ENCODE results near the gene WDR7. TPM values are rescaled to one million over a fixed set of nuclear protein-coding genes. Genes with fewer than 3 reads are reported as not detected.

Gene WDR7
- total and polyA plus RNA-seq, 2 of the 4 experiments (the other 2 are of a cell fraction): 3.7 to 23.3 TPM

GRCh38 chr18:56952026-56952425, 300.9 kb downstream of the WDR7 start:
- BruUV-seq (replicated peaks): no TSS peak

More at GRCh38 chr18:56952026-56952425, 300.9 kb downstream of the WDR7 start:
- Histone ChIP-seq H2BK15ac (ENCODE audit: low read depth, low read length) (no peak overlapping the region), H3K4me3 (ENCODE audit: insufficient read depth, low read depth, low read length) (no peak overlapping the region), H2BK120ac (ENCODE audit: low read depth, low read length) (no peak overlapping the region), H2BK20ac (ENCODE audit: low read depth, low read length) (no peak overlapping the region), H4K8ac (ENCODE audit: low read depth in 2 of 2, low read length in 2 of 2) (no peak overlapping the region), H3K9ac (ENCODE audit: low read depth, low read length) (no peak overlapping the region), H3K9me1 (ENCODE audit: insufficient read depth, low read length) (peaks cover 7% of the 10 kb centered on the region), H3K23ac (ENCODE audit: low read depth, low read length) (no peak overlapping the region), H3K4me1 (ENCODE audit: control insufficient read depth, insufficient read depth, low read length) (no peaks in the 10 kb centered on the region; the same call in 1 of the 2 replicates), H3K56ac (ENCODE audit: extremely low read depth, insufficient read depth, low read length) (no peak overlapping the region), H3K18ac (ENCODE audit: low read depth, low read length) (no peak overlapping the region), H3K79me1 (ENCODE audit: low read depth in 1 of 2, low read length in 2 of 2) (peaks cover 0 to 3% of the 10 kb centered on the region in 2 experiments; a peak in 1 of 4 replicates), H3K4ac (ENCODE audit: low read depth, low read length) (no peak overlapping the region), H4K91ac (ENCODE audit: insufficient read depth, low read depth, low read length) (no peak overlapping the region), H4K5ac (ENCODE audit: low read depth, low read length) (no peak overlapping the region), H2AFZ (replicated peaks; ENCODE audit: low read length, poor library complexity) (no peak overlapping the region), H3K14ac (replicated peaks; ENCODE audit: low read depth, low read length) (no peak overlapping the region), H2AK5ac (ENCODE audit: low read depth, low read length) (no peak overlapping the region), H3K36me3 (ENCODE audit: control insufficient read depth, insufficient read depth, low read length) (no peaks in the 10 kb centered on the region), H2BK5ac (ENCODE audit: low read depth, low read length, poor library complexity, severe bottlenecking) (no peak overlapping the region), H3K9me3 (ENCODE audit: control insufficient read depth, insufficient read depth, low read length) (no peaks in the 10 kb centered on the region), H3K27me3 (ENCODE audit: control insufficient read depth, insufficient read depth, low read length) (no peaks in the 10 kb centered on the region), H3K27ac (ENCODE audit: insufficient read depth, low read length) (no peak overlapping the region), H4K20me1 (ENCODE audit: insufficient read depth, low read length) (no peaks in the 10 kb centered on the region), H2AK9ac (replicated peaks; ENCODE audit: low read depth, low read length, poor library complexity) (no peak overlapping the region), H3K4me2 (ENCODE audit: low read depth, low read length) (no peak overlapping the region)
- intact Hi-C loops (cut with micrococcal nuclease): no loop called here
- ATAC-seq (ENCODE audit: low read depth) (no peak), DNase-seq (no peak)
- TF ChIP-seq SMC3 (IDR thresholded peaks at IDR 0.05; ENCODE audit: low read depth, low read length) (no peak), CEBPB (IDR thresholded peaks at IDR 0.05; ENCODE audit: low read depth, low read length) (no peak), RAD21 (IDR thresholded peaks at IDR 0.05; ENCODE audit: low read length) (no peak), ELK1 (IDR thresholded peaks at IDR 0.05; ENCODE audit: borderline replicate concordance, low read depth, low read length) (no peak), CHD1 (IDR thresholded peaks at IDR 0.05; ENCODE audit: low read depth, low read length) (no peak), MAZ (IDR thresholded peaks at IDR 0.05; ENCODE audit: borderline replicate concordance, low read depth, low read length) (no peak), MAFK (IDR thresholded peaks at IDR 0.05; ENCODE audit: low read depth, low read length) (no peak), RCOR1 (IDR thresholded peaks at IDR 0.05; ENCODE audit: insufficient replicate concordance, low read length) (no peak), USF2 (IDR thresholded peaks at IDR 0.05; ENCODE audit: low read depth, low read length) (no peak), RFX5 (IDR thresholded peaks at IDR 0.05; ENCODE audit: low read depth, low read length) (no peak)
- ChIA-PET CTCF (interaction anchor here (0.7 kb wide), 1 partner anchor 31 kb away, joined by 3 read pairs; no protein-coding TSS in a partner anchor), POLR2A (ENCODE audit: unreplicated experiment) (no interaction called here)
- in situ Hi-C loops (cut with MboI; ENCODE audit: low sequenced_read_pairs): no loop called here
- WGBS, 2 experiments (ENCODE audit: extremely low coverage in 2 of 2, insufficient read length in 1 of 2): 40% methylated on average over 1 of the region's 6 CpGs; no CpG with 5 or more reads in 1 of the 2 experiments
- dilution Hi-C loops (cut with HindIII; ENCODE audit: low sequenced_read_pairs, unreplicated experiment): no loop called here
